Stomach smooth muscle (tissue), 2 donors: Measurements from ENCODE around the gene PNMA8C.

ENCODE experiments used
- H3K27ac ChIP-seq: one replicate; pipeline ENCODE4 v1.7.0; 2013; ENCODE audit warnings: mild to moderate bottlenecking, low read length, inconsistent platforms
- H3K27me3 ChIP-seq, 2 donors: one replicate each; pipeline ENCODE4 v1.7.0; 2013; ENCODE audit warnings: low read length in 2 of 2; ENCODE audit not compliant: insufficient read depth in 2 of 2, control insufficient read depth in 1 of 2
- H3K36me3 ChIP-seq, 2 donors: one replicate each; pipeline ENCODE4 v1.7.0; 2013; ENCODE audit warnings: low read length in 2 of 2; ENCODE audit not compliant: control insufficient read depth in 2 of 2, insufficient read depth in 2 of 2
- H3K4me1 ChIP-seq: one replicate; pipeline ENCODE4 v1.7.0; 2013; ENCODE audit warnings: low read length; ENCODE audit not compliant: control insufficient read depth, insufficient read depth
- H3K4me3 ChIP-seq, 2 donors: one replicate each; pipeline ENCODE4 v1.7.0; 2013; ENCODE audit warnings: low read length in 2 of 2
- H3K9ac ChIP-seq, 2 donors: one replicate each; pipeline ENCODE4 v1.7.0; 2013; ENCODE audit warnings: low read length in 2 of 2, mild to moderate bottlenecking in 1 of 2
- H3K9me3 ChIP-seq, 2 donors: one replicate each; pipeline ENCODE4 v1.7.0; 2013; ENCODE audit warnings: low read length in 2 of 2; ENCODE audit not compliant: control insufficient read depth in 2 of 2
- donor health status: healthy.
- donor health status: Pancreatic carcinoma.

Gene PNMA8C

DNA sequence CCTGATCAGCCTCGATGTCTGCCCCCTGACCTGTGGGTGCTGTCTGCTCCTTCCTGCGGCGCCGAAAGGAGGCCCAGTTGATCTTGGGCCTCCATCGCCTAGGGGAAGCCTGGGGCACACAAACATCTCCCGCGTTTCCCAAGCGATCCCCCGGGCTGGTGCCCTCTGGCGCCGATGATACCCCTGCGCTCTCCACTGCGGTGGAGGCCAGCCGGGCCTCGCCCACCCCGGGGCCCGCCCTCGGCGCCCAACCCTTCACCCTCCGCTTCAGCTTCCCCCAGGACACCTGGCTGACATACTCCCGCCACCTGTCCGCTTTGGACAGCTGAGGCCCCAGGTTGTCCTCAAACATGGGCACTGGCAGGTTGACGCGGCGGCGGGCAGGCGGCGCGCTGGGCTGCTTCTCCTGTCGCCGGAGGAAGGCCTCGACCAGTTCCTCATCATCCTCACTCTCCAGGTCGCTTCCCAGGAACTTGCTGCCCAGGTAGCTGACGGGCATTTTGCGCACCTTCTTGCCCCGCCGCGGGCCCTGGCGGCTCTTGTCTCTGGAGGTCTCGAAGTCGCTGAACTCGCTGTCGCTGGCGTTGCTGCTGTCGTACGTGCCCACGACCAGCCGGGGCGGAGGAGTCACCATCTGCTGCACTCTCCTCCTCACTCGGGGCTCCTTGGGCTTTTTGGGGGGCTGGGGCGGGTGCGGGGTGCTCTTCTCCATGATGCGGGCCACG, 16.6 kb downstream of the PNMA8C start:
- H3K27ac ChIP-seq, result no peak overlapping the region
- H3K4me1 ChIP-seq, result peaks cover 36% of the 10 kb centered on the region
- H3K36me3 ChIP-seq, result no peaks in the 10 kb centered on the region
- peak overlapping the region; percentile 21 to 28 for H3K9ac ChIP-seq
- peaks cover 46 to 54% of the 10 kb centered on the region in 2 donors for H3K27me3 ChIP-seq
- H3K9me3 ChIP-seq, result no peaks in the 10 kb centered on the region
- peak overlapping the region; percentile 58 to 69 for H3K4me3 ChIP-seq

DNA sequence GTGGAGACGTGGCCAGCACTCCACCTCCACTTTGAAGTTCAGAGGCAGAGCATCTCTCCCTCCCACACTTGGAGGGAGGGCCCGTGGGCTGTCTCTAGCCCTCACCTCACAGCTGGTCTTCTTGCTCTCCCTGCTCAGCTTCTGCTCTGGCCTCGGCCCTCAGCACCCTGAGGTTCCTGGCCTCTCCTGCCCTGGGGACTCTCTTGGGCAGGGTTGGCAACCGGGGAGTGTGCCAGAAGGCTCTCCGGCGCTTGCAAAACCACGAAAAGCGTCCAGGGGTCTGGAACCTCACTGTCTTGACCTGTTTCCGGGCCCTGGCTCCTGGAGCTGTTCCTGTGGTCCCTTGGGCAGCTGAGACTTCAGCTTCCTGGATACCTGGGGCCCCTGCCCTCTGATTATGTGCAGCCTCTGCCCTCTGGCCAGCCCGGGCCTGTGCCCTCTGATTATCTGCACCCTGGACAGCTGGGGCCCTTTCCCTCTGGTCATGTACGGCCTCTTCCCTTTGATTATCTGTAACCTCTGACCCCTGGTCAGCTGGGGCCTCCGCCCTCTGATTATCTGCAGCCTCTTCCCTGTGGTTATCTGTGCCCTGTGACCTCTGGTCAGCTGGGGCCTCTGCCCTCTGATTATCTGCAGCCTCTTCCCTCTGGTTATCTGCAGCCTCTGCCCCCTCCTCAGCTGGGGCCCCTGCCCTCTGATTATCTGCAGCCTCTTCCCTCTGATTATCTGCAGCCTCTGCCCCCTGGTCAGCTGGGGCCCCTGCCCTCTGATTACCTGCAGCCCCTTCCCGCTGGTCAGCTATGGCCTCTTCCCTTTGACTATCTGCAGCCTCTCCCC, 17.4 kb downstream of the PNMA8C start:
- Histone ChIP-seq H3K4me1 (peaks cover 33% of the 10 kb centered on the region), H3K4me3 (peak overlapping the region; percentile 31 to 69), H3K9me3 (no peaks in the 10 kb centered on the region), H3K36me3 (no peaks in the 10 kb centered on the region), H3K27me3 (peaks cover 51 to 56% of the 10 kb centered on the region in 2 donors), H3K27ac (no peak overlapping the region), H3K9ac (peak overlapping the region; percentile 5 to 28)

DNA sequence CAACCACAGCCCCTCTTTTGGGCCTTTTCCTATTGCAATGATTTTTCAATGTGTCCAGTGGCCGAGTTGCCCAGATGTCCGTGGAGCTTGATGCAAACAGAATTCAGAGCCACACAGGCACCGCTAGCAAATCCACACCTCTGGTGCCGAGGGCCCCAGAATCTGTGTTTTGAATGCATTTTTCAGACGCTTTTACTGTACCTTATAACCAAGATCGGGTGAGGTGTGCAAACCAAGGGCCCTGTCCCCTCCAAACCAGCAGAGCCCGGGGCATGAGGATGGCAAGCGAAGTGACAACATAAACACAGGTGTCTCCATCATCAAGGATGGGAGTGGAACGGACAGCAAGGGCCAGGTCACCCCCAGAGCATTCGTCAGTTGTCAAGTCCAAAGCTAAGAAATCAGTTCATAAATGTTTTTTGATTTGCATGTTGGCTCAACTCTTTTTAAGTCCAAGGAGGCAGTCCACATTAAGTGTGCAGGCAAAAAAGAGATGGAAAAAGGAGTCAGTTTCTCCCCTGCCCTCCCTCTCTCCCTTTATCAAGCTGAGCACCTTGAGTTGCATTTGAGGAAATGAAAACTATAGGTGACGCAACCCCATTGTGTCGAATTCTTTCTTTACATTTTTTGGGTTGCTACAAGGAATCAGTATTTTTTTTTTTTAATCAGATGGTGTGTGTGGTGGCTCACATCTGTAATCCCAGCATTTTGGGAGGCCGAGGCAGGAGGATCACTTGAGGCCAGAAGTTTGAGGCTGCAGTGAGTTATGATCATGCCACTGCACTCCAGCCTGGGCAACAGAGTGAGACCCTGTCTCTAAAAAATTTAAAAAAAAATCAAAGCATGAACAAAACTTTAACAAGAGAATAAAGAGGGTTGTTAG, 18.3 kb downstream of the PNMA8C start:
- peak overlapping the region in 1 of 2 donors; percentile 69 for H3K4me3 ChIP-seq
- peaks cover 29% of the 10 kb centered on the region for H3K4me1 ChIP-seq
- H3K27ac ChIP-seq, result no peak overlapping the region
- H3K27me3 ChIP-seq, result peaks cover 58 to 65% of the 10 kb centered on the region in 2 donors
- H3K9me3 ChIP-seq, result no peaks in the 10 kb centered on the region
- no peak overlapping the region for H3K9ac ChIP-seq
- no peaks in the 10 kb centered on the region for H3K36me3 ChIP-seq

DNA sequence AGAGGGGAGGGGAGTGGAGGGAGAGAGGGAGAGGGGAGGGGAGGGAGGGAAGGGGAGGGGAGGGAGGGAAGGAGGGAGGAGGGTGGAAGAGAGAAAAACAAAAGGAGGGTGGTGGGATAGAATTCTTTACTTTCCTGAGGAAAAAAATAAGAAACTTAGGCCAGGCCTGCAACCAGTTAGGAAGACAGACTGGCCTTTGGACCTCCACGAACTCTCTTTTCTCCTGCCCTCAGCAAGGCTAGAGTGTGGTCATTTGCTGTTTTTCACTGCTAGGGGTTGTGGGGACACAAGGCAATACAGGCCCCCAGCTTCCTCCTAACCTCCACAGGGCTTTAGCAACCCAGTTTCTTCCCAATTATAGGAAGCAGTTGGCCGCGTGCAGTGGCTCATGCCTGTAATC, 19.5 kb downstream of the PNMA8C start:
- Histone ChIP-seq H3K27ac (no peak overlapping the region), H3K4me1 (peaks cover 36% of the 10 kb centered on the region), H3K36me3 (no peaks in the 10 kb centered on the region), H3K9me3 (no peaks in the 10 kb centered on the region), H3K27me3 (peaks cover 58 to 71% of the 10 kb centered on the region in 2 donors), H3K9ac (no peak overlapping the region), H3K4me3 (no peak overlapping the region)

DNA sequence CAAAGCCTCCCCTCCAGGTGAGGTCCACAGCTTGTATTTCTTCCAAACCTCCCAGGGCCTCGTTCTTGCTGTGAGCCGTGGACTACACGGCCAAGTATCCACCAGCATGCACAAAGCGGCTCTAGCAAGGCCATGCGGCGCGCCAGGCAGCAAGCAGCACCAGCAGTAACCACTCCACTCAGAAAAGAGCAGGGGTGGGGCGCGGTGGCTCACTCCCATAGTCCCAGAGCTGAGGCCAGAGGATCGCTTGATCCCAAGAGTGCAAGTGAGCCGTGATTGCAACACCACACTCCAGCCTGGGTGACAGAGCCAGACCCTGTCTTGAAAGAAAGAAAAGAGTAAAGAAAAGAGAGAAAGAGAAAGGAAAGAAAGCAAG, 20.1 kb downstream of the PNMA8C start:
- no peaks in the 10 kb centered on the region for H3K36me3 ChIP-seq
- H3K4me1 ChIP-seq, result peaks cover 40% of the 10 kb centered on the region
- no peak overlapping the region for H3K9ac ChIP-seq
- H3K27ac ChIP-seq, result no peak overlapping the region
- no peaks in the 10 kb centered on the region for H3K9me3 ChIP-seq
- peak overlapping the region; percentile 25 to 29 for H3K4me3 ChIP-seq
- H3K27me3 ChIP-seq, result peaks cover 62 to 75% of the 10 kb centered on the region in 2 donors

DNA sequence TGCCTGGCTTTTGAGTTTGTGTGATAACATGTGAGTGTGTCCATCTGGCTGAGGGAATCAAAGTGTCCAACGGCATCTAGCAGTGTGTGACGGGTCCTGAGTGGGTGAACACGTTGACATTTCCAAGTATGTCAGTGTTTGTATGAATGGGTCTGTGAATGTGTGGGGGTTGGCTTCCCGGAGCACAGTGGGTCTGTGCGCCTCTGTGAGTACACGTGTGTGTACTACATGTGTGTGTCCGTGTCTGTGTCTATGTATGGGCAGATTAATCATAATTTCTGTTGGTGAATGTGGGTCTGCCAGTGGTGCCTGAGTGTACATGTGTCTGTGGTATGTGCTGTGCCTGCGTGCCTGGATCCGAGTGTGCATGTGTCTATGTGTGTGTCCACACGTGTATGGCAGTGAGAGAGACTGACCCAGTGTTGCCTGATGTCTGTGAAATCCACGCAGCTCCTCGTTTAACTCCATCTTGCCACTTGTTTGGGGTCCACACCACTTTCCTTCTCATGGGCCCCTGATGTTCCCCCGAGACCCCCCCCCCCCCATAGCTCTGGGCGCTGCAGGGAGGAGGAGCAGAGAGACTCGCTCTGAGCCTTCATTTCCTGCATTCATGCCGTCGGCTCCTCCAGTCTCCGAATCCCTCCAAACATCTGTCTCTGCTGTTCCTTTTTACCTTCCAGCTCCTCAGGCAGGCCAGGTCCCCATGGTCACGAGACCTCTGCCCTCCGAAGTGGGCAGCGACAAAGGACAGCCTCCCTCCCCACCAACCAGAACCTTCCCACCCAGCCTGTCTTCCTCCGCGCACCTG, 20.7 kb downstream of the PNMA8C start:
- H3K4me1 ChIP-seq, result peaks cover 35% of the 10 kb centered on the region
- no peak overlapping the region for H3K9ac ChIP-seq
- H3K27ac ChIP-seq, result no peak overlapping the region
- H3K9me3 ChIP-seq, result no peaks in the 10 kb centered on the region
- H3K4me3 ChIP-seq, result peak overlapping the region; percentile 25 to 29
- no peaks in the 10 kb centered on the region for H3K36me3 ChIP-seq
- peaks cover 57 to 70% of the 10 kb centered on the region in 2 donors for H3K27me3 ChIP-seq

DNA sequence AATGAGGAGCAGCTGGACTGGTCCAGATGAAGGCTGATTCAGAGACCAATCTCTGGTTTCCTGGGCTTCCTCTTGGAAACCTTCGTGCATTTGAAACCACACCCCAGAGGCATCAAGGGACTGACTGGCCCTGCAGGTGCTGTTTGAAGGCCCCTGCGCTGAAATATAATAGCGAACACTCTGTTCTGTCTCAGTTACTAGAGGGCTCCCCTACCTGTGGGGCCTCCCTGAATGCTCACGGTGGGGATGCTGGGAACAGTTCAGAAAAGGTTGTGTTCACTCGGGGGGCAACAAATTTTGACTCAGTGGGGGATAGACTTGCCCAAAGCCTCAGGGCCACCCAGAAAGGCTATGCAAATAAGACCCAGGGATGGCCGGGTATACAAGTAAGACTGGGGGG, 21.8 kb downstream of the PNMA8C start:
- H3K9ac ChIP-seq, result no peak overlapping the region
- H3K4me3 ChIP-seq, result no peak overlapping the region
- H3K36me3 ChIP-seq, result no peaks in the 10 kb centered on the region
- no peaks in the 10 kb centered on the region for H3K9me3 ChIP-seq
- H3K27me3 ChIP-seq, result peaks cover 55 to 60% of the 10 kb centered on the region in 2 donors
- H3K27ac ChIP-seq, result no peak overlapping the region
- H3K4me1 ChIP-seq, result peaks cover 24% of the 10 kb centered on the region

DNA sequence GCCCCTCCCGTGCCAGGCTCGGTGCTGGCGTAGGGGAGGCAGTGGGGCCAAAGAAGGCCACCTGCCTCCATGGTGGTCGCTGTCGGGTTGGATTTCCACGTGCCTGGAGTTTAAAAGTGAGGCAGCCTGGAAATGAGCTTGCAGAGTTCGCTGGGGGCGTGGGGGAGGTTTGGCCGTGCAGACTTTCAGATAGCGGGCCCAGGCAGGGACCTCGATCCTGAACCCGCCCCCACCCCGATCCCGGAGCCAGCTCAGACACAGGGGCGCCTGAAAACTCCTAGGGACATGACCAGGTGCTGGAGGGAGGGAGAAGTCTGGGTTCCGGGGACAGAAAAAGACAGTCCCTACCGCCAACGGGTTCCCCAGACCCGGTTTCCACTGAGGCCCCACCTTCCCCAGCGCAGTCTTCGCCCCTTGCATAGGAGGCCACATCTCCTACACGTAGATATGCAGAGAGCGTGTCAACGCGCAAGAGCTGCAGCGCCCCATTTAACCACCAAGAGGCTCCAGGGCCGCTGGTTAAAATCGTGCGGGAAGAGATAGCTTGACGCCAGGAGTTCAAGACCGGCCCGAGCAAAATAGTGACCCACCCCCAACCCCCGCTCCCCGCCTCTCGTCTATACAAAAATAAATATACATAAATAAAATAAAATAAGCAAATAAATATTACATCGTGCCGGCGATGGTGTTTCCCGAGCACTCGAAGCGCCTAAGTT, 23.8 kb downstream of the PNMA8C start:
- H3K4me3 ChIP-seq, result peak overlapping the region; percentile 49 to 67
- H3K27me3 ChIP-seq, result peaks cover 41 to 44% of the 10 kb centered on the region in 2 donors
- H3K36me3 ChIP-seq, result no peaks in the 10 kb centered on the region
- no peaks in the 10 kb centered on the region for H3K9me3 ChIP-seq
- peaks cover 15% of the 10 kb centered on the region for H3K4me1 ChIP-seq
- peak overlapping the region in 1 of 2 donors; percentile 15 for H3K9ac ChIP-seq
- H3K27ac ChIP-seq, result no peak overlapping the region

DNA sequence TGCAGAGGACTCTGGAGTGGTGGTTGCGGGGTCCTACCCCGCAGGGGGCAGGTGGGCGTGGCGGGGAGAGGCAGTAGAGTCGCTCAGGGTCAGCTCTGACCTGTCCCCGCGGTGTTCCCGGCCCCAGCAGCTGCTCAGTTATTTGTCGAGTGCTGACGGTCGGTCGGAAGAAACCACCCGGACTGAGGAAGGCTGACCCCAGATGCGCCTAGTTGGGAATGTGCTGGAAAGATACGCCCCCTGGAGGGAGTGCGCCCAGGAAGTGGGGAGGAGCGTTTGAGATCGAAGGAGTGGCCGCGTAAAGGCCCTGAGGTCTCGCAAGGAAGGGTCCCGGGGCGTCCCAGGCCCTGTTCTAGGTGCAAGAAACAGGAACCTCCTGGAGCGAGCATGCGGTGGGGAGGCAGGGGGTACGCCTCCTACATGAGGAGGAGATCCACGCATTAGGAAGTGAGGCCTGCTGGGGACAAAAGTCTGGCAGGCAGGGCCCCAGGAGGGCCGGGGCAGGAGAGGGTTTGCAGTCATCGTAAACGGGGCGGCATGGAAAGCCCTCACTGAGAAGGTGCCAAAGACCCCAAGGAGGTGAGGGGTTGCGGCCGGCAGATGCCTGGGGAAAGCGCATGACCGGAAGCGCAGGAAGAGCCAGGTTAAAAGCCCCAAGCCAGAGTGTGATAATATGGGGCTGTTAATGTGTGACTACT, 24.5 kb downstream of the PNMA8C start:
- peaks cover 43 to 48% of the 10 kb centered on the region in 2 donors for H3K27me3 ChIP-seq
- no peaks in the 10 kb centered on the region for H3K9me3 ChIP-seq
- H3K27ac ChIP-seq, result no peak overlapping the region
- peak overlapping the region; percentile 15 to 60 for H3K9ac ChIP-seq
- no peaks in the 10 kb centered on the region for H3K36me3 ChIP-seq
- H3K4me1 ChIP-seq, result peaks cover 15% of the 10 kb centered on the region
- peak overlapping the region; percentile 49 to 67 for H3K4me3 ChIP-seq
